Esophagus squamous epithelium (tissue), 4 donors: Measurements from ENCODE around the gene SMPDL3A.

Source experiments
- POLR2A ChIP-seq, 4 donors: fragments of 450-650 bp; IDR thresholded peaks; one replicate each; pipeline ENCODE4 v1.6.1; 2017; ENCODE audit warnings: antibody characterized with exemption in 4 of 4, mild to moderate bottlenecking in 4 of 4, moderate library complexity in 3 of 4
- TF ChIP-seq, protein P1 (sequence below), 6 experiments: fragments of 450-650 bp in 4 of 6; fragments of 200-600 bp in 2 of 6; sonication (generic) in 2 of 6; IDR thresholded peaks; one replicate each; pipeline ENCODE4 v1.5.1; 2016 to 2019; ENCODE audit warnings: antibody characterized with exemption in 6 of 6, mild to moderate bottlenecking in 4 of 6, moderate library complexity in 4 of 6

DNA sequence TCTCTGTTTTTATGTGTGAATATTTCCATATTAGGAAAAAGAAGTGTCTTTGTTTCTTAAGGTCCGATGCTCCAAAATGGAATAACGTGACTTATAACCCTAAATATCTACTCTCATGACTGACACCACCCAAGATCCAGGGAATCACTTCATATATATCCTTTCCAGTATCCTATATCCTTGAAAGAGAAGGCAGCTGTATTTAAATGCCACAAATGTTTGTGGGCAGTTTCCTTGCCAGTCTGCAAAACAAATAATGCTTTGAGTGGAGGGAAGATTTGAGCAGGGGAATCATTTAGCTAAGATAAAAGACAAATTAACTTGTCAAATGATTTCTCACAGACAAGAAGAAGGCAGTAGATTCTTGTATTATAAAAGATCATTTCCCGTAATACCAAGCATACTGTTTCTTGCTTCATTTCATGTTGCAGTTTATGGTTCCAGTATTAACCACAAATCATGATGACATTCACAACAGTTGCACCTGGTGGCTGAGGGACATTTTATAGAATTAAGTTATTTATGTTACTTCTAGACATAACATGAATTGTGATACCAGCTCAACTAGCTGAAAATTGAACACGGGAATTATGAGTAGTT is 39.5 kb upstream of the SMPDL3A start:
- TF ChIP-seq, protein P1, sequence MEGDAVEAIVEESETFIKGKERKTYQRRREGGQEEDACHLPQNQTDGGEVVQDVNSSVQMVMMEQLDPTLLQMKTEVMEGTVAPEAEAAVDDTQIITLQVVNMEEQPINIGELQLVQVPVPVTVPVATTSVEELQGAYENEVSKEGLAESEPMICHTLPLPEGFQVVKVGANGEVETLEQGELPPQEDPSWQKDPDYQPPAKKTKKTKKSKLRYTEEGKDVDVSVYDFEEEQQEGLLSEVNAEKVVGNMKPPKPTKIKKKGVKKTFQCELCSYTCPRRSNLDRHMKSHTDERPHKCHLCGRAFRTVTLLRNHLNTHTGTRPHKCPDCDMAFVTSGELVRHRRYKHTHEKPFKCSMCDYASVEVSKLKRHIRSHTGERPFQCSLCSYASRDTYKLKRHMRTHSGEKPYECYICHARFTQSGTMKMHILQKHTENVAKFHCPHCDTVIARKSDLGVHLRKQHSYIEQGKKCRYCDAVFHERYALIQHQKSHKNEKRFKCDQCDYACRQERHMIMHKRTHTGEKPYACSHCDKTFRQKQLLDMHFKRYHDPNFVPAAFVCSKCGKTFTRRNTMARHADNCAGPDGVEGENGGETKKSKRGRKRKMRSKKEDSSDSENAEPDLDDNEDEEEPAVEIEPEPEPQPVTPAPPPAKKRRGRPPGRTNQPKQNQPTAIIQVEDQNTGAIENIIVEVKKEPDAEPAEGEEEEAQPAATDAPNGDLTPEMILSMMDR (IDR thresholded peaks at IDR 0.05) = no peak
- TF ChIP-seq POLR2A (IDR thresholded peaks at IDR 0.05) = no peak
